Measurements from ENCODE around the gene ITM2B.

DNA sequence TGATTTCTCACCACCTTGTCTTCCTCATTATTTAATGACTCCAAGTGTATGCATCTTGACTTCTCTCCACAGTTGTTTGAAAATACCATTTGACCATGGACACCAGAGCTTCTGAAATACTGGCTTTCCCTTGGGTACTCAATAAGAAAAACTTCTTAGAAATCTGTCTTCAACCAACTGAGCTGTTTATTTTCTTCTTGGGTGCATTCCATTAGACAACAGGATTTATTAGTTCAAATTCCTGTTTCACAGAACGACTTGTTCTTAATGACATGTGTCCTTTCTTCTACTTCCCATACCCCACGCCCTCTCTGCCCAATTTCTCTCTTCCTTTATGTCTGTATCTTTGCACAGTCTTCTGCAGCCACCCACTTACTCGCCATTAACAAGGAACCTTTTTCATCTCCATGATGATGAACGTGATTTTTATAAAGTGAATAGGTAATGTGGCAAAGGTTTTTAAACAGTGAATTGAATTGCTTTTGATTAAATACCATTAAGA, 11.3 kb upstream of the ITM2B start:
- TF ChIP-seq POLR2A (IDR thresholded peaks at IDR 0.05) = no peak
- TF ChIP-seq, protein P1, sequence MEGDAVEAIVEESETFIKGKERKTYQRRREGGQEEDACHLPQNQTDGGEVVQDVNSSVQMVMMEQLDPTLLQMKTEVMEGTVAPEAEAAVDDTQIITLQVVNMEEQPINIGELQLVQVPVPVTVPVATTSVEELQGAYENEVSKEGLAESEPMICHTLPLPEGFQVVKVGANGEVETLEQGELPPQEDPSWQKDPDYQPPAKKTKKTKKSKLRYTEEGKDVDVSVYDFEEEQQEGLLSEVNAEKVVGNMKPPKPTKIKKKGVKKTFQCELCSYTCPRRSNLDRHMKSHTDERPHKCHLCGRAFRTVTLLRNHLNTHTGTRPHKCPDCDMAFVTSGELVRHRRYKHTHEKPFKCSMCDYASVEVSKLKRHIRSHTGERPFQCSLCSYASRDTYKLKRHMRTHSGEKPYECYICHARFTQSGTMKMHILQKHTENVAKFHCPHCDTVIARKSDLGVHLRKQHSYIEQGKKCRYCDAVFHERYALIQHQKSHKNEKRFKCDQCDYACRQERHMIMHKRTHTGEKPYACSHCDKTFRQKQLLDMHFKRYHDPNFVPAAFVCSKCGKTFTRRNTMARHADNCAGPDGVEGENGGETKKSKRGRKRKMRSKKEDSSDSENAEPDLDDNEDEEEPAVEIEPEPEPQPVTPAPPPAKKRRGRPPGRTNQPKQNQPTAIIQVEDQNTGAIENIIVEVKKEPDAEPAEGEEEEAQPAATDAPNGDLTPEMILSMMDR (IDR thresholded peaks at IDR 0.05 in 4 of 5, conservative IDR thresholded peaks at IDR 0.05 in 1 of 5) = no peak
